Germinal center (tissue), 1 donor: Measurements from ENCODE around the gene TBX3.

Source experiments
- DNase-seq: peaks from one replicate; pipeline ENCODE4 v3.0.0; 2012; ENCODE audit warnings: mixed read lengths, low spot score

The TBX3 gene

DNA sequence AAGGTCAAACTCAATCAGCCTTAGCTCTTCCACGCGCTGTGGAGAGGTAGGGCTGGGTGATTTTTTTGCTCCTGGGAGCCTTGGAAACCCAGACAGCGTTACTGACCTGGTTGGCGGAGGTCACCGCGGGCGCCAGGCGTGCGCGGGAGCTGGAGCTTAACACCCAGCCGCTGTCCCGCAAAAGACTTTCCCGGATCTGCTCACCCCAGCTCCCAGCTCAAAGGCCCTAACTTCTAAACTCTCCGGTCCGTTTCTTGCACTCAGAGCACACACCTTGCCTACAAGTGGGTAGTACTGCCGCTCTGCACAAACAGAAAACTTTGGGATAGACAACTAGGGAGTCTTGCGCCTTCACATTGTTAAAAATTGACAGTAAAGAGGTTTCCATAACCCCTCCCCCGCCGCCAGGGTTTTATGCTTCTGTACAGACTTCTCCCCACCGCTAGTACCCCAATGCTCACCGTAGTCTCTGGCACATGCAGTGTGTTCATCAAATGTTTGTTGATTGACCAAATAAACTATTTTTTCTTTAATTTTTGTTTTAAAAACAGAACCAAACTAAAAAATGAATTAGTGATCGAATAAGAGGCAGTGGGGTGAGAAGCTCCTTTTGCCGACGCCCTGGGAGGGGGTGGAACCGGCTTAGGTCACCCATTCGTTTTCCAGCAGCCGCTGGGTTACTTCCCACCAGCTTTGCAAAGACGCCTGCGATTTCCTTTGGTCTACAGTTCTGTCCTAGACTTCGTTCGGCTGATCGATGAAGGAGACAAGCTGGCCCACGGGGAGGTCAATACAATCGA is 12.7 kb upstream of the TBX3 start:
- no peak for DNase-seq

DNA sequence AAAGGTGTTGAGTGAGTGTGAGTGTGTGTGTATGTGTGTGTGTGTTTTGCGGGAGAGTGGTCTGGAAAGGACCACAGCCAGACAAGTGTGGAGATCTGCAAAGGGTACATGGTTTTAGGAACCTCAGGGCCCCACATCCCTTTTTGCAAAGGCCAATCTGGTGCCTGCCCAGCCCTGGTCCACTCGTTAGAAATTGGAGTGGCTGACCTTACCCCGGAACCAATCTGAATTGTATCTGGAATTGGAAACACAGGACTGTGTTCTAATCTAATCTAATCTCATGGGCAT is 11.3 kb upstream of the TBX3 start:
- DNase-seq: no peak

DNA sequence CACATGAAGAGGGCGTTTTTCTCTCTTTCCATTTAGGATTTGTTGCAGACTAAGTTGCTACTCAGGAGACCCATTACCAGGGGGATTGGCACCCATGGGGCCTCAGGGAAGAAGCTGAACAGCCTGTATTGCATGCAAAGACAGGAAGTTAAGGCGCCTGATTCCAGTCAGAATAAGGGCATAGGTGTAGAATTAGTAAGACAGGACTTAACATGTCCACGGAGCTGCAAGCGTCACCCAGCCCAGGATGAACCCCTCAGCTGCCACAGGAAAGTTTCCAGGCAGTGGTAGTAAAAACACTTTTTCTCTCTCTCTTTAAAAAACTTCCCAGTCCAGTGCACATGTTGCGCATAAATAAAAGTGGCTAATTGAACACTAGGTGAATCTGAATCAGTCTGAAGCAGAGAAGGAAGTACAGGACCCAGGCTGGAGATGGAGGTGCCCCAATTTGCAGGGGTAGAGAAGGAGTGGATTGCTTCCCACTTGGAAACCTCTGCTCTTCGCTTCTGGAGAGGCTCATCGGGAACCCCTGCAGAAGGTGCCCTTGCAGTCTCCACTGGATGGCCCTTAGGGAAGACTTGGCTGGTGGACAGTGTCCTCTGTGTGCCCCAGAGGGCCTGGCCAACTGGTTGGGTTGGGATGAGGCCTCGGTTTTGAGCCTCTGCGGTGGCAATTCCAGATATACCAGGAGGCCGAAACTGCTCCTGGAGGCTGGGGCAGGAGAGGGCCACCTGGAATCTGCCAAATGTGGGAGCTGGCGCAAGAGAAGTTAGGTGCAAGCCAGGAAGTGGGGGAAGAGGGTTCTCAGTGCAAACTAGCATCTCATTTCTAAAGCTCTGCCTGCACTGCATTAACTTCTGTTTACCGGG is 10.7 kb upstream of the TBX3 start:
- DNase-seq: no peak

DNA sequence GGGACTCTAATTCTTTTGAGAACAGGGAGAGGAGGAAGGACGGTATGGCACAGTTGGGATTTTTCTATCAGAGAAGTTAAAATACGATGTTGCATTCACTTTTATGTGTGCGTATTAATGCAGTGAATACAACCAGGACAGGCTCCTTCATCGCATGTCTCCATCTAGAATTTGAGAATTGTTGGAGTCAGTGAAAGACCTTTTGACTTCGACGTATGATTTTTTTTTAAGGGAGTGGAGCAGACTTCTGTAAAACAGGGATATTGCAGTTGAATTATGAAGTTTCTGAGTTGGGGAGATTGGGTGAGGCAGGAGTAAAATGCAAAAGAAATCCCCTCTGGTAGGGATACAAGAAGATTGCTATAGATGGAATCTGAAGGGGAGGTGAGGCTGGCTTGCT is 9.6 kb upstream of the TBX3 start:
- DNase-seq: no peak

DNA sequence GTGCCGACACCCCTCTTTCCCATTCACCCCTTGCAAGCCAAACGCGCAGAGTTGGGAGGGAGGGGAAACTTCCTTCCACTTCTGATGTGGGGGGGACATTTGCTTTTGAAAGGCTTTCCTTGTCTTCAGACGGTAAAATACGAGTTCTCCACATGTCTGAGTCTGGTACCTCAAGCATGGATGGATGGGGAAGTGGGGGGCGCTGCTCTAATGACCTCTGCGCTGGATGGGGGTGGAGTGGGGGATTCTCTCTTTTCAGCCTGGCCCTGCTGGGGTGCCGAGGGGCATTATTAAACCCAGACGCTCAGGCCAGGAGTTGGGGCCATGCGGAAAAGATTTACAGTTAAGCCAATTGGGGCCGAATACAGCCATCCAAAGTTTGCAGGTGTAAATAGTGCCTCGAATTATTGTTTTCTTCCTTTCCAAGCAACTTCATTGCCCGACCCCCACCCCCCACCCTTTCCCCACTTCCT is 9.1 kb upstream of the TBX3 start:
- DNase-seq: no peak

DNA sequence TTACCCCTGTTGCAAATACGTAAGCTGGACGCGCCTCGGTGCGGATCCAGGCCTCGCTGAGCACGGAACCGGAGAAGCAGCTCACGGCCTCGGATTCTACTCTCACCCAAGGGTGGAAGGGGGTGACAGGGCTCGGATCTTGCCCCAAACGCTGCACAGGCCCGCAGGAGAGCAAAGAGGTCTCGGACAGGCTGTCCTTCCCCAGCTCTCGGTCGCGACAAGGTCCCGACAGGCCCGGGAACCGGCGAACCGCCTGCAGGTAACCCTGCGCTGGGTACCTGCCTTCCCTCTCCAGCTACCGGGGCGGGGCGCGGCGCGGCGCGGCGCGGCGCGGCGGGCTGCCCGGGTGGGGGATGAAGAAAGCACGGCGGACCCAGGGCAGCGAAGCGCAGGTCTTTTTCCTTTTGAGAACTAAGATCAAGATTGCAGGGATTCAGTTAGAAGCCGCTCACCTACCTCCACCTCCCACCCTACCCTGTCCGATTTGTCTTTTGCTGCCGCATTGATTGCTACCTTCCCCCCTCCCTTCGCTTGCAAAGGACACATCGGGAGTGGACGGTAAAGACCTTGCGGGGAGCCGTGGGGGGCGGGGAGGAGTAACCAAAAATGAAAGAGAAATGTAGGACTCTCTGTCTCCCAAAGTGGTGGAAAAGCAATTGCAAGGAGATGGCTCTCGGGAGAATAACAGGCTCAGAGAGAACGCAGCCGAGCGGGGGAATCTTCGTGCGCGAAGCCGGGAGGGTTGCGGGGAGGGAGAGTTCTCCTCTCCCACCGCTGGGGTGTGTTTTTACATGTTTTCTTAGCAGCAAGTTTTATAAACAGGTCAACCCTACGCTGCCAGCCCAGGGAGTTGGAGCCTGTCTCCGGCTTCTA is 8.4 kb upstream of the TBX3 start:
- no peak for DNase-seq

DNA sequence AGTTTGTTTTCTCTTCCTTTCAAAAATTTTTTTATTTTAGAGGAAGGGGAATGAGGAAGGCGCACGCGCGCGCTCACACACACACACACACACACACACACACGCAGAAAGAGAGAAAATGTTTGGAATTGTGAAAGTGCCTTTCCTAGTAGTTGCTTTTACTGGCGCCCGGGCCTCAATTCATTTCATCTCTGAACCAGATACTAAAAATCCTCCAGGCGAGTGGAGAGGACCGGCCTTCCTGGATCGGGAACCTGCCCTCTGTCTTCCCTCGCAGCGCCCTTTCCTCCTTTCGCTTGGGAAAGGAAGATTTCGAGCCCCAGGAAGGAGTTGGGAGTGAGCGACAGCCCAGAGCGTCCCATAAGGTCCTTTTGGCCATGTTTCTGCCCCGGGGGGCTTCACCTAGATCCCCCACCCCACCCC is 7.8 kb upstream of the TBX3 start:
- DNase-seq: no peak

DNA sequence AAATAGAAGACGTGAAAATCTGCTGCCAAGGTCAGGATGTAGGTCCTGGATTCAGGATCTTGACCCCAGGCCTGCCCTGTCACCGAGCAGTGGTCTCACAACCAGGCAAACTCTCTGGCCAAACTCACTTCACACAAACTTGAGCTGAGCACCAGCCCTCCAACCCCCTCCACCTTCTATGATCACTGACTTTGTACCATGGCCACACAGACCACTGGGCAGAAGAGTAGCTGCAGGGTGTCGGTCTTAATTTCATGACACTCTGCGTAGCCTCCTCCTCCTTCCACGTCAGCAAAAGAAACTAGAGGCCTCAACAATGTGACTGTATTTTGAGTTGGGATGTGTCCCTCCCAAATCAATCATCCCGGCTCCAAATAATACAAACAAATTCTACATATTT is 7.2 kb upstream of the TBX3 start:
- no peak for DNase-seq

DNA sequence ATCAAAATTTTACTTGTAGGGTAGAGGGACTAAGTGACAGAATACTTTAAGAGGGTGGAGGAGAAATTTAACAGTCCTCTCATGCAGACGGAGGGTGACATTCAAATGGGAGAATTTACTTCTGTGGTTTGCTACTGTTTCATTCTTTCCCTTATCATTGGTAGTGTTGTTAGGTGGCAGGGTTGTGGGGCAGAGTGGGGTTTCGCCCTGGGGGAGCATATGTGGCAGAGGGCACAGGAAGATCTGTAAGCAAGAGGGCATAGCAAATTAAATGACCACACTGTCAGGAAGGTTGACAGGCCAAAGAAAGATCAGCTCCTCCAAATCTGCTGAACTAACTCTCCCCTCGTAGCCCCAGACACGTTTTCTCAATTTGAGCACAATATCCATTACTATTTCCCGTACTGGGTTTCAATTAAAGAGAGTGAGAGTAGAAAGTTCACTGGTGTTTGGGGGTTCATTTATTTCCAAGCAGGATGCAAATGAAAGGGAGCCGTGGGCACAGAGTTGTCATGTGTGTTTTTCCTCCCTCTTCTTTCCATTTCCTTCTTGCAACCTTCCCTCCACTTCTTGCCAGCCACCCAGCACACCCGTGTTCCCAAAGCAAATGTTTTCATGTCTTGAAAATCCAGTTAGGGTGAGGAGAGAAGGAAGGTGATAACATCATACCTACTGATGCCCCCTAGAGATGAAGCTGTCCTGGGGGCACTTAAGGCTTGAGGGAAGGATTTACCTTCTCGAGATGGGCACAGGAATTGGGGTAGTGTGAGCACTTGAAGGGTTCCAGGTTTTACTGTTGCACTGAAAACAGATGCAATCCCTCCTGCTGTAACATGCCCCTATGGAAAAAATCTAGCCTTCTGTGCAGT is 6.5 kb upstream of the TBX3 start:
- no peak for DNase-seq

DNA sequence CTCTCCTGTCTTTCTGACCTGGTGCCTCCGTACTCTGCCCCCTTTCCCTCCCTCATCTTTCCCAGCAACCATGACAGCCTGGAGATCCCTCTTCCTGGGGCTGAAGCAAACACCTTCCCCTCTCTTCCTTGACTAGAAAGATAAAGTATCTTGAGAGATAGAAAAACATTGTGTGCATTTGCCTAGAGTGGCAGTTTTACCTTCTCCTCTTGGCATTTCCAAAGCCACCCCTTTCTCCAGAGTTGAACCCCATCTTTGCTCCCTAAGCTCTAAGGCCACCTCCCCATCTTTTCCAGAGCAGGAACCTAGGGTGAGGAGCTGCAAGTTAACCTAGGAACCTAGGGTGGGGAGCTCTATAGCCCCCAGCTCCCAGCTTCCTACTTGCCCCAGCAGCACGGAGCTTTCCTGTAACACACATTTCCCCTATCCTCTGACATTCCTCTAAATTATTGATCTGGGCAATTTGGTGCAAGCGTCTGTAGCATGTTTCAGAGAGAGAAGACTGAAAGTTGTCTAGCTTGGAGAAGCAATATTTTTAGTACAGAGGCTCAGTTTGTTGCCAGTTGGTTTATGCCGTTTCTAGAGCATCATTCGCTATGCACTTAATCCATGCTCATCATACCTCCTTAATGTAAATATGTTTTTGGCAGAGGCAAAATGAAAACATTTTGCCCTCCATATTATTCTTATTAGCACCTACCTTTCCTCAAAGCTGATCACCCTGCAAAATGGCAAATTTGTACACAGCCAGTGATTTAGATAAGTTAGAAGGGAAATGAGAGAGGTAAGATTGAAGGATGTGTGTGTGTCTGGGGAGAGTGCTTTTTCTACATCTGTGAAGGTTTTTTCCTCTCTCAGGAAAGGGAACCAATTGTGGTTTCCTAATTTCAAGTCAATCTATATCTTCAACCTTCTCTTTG is 5.4 kb upstream of the TBX3 start:
- no peak for DNase-seq

DNA sequence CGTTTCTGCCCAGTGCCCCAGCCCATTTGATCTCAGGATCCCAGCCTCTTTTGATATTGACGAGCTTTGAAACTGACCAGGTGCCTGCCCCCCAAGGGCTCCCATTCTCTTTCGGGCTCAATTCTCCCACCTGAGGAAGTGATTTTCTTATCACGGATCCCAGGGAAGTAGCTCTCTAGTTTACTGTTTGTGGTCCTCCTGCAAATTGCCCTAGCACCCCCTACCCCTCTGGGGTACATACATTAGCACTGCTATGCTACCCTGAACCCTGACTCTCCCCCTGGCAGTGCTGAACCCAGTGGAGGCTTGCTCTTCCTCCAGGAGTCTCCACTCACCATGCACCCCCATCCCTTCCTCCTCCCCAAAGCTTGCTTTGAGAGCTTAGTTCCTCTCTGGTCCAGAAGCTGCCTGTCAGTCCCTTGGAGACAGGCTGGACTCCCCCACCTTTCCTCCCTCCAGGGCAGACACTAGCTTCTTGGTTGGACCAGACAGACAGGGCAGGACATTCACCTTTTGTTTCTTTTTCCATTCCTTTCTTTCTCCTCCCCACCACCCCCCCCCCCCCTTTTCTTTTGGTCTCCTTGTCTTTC is 4.4 kb upstream of the TBX3 start:
- no peak for DNase-seq

DNA sequence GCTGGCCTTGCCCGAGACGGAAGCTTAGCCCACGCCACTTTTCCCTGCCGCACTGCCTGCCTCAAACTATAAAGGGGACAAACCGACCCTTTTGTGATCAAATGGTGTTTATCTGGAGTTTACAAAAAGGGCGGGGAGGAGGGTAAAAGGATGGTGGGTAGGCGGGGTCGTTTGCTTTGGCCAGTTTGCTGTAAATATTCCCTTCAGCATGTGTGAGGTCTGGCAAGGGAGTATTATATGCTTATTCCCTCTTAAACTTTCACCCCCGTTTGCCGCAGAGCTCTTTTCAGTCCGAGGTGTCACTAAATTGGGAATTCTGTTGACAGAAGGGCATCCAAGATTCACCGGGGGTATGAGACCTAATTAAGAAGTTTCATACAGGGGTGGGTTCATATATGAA is 3.8 kb upstream of the TBX3 start:
- no peak for DNase-seq

DNA sequence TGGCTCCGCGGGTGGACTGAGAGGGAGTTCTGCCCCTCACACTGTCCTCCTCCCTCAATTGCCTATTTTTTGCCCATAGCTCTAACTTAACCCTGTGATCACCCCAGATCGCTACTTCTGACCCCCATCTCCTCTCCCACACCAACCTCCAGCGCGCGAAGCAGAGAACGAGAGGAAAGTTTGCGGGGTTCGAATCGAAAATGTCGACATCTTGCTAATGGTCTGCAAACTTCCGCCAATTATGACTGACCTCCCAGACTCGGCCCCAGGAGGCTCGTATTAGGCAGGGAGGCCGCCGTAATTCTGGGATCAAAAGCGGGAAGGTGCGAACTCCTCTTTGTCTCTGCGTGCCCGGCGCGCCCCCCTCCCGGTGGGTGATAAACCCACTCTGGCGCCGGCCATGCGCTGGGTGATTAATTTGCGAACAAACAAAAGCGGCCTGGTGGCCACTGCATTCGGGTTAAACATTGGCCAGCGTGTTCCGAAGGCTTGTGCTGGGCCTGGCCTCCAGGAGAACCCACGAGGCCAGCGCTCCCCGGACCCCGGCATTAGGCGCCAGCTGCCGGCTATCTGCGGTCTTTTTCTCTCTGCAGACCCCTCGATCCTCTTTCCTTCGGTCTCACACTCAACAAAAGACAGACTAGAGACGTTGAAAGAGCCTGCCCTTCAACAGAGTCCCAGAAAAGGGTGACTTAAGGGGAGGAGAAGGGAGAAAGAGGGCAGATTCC is 3.0 kb upstream of the TBX3 start:
- DNase-seq: no peak

DNA sequence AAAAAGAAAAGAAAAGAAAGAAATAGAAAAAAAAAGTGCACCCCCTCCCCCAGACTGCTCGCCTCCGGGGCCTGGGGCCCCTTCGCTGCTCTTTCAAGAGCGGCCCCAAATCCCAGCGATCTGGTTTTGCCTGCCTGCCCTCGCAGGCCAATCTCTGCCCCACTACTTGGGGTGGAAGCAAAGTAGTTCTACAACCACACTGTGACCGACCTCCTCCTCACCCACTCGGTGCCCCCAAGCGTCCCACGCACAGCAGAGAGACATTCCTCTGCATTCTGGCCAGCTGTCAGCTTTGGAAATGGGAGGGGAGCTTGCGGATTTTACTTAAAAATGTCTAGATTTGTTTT is 2.4 kb upstream of the TBX3 start:
- no peak for DNase-seq

DNA sequence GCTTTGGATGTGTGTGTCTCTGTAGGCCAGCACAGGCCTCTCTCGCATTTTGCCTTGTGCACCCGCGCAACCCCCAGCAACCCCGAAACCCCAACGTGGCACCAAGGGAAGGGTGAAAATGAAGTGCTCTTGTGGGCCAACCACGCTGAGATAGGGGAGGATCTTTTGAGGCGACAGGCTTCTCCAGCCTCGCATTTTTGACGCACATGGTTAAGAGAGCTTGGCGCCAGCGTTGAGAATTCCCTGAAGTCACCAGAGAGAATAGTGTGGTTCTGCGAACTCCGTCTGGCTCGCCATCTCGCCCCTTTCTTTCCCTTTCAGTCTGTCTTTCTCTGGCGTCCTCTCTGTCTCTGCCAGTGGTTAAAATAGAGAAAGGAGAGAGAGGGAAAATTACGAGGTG is 1.9 kb upstream of the TBX3 start:
- no peak for DNase-seq

DNA sequence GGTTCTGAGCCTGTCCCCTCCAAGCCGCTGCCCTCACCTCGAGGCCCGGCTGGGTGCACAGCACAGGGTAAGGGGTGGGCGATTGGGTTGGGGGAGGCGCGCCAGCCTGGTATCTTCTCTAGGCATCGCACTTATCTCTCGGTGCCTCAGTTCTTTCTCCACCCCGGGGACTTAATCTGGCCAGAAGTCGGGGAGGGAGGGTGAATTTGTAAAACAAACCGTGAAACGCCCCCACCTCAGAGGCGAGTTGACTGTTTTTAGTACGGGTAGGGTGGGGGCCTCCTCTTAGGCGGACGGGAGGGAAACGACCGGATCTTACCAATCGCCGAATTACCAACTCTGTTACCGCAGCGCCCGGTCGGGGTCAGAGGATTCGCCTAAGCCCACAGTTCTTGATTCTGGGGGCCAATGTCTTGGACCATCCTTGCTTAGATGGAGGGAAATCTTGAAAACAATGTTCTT is 1.4 kb upstream of the TBX3 start:
- DNase-seq: no peak

DNA sequence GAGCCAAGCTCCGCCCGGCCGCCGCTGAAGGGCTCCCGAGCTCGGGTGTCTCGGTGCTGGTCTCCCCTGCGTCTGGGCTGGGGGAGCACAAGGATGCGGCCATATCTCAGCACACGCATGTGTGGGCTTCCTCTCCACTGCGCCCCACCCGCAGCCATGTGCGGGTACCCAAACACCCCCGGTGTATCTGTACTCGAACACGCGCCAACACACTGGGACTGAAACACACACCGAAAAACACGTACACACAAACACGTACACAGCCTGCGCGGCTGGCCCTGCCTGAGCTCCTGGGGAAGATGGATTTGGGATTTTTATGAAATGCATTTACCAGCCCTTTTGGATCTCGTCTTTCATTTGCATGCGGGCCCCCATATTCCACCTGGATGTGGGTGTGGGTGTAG is 897 bp upstream of the TBX3 start:
- no peak for DNase-seq

DNA sequence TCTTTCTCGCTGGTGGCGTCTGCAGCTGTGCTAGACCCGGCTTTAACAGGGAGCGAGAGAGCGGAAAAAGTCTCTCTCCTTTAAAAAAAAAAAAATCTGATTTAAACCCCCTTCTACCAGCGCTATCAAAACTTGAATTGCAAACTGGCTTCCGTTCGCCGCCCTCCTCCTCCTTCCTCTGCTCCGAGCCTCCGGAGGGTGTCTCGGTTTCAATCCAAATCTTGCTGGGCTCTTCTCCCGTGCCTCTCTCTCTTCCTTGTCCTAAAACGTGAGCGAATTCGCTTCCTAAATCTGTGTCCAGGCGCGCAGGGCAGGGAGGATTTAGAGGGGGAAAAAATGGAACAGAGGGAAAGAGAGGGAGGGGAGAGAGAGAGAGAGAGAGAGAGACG is 272 bp downstream of the TBX3 start:
- no peak for DNase-seq
